NCI-H226 (cell line): Measurements from ENCODE around the gene SFTA2.
"Not testable (repeated sequence)": the region's sequence is repeated elsewhere in the genome, so short reads cannot be mapped to it uniquely, and the experiment has no call there.

Experiments
- DNase-seq: peaks from one replicate; pipeline ENCODE4 v3.0.0-alpha.2; 2015

Gene SFTA2

GRCh38 chr6:30942338-30943060 is 10.5 kb upstream of the SFTA2 start:
- DNase-seq: peak; percentile 87

DNA sequence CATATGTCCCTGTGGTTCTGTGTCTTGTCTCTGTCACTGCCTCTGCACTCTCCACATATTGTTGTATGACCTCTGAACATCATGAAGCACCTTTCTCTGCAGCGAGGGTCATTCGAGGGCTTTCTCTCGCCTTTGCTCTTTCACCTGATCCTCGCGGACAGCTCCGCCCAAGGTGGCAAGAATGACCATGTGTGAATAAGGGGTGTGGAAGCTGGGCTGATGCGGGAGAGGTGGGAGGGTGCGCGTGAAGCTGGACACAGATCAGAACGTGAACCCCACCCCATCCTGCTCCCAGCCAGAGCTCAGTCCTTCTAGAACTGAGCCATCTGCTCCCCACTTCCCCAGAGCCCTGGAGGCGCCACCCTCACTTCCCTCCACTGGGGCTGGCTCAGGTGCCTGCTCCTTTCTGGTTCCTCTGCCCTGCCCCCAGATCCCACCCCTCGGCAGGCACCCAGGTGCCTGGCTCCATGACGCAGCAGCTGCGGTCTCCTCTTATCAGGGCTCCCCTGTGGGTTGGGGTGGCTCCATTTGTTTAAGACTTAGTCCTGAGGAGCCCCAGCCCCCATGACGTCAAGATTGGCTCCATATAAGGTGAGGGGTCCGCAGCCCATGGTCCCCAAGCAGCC is 8.5 kb upstream of the SFTA2 start, which contains the start of gene MUCL3:
TSS of gene MUCL3 (plus strand) at position 613 of the 626 bp plus-strand sequence. CDS start 27 bp downstream, outside the sequence.
- DNase-seq: no peak

DNA sequence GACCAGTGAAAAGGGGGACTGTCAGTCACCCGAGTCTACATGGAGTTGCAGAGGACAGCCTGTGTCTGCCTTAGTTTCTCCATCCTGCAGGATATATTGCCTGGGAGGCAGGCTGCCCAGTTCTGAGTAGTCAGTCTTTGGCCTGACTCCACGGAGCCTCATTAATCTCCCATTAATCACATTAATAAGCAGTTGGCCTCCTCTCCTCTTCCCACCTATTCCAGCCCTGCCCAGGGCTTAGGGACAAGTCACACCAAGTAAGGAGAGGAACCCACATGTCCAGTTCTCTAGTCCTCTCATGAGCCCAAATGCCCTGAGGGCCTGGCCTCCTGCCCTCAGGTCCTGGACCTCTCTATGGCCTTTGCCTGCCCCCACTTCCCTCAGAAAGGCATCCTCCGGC is 7.5 kb upstream of the SFTA2 start:
- peak; percentile 7 for DNase-seq

DNA sequence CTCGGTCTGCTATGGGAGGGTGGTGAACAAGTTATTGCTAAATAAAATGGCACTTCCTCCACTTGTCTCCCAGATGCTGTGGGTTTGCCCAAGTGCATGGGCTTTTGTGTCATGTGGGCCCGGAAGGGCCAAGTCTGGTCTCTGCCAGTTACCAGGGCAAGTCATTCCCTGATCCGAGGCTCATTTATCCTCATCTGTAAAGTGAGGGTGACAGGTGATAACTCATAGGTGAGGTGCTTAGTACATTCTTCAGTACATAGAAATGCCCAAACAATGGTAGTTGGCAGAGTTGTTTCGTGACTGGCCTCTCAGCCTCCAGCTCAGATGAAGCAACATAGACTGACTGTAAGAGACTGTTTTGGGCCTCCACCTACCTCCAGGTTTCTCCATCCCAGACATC is 6.8 kb upstream of the SFTA2 start:
- no peak for DNase-seq

DNA sequence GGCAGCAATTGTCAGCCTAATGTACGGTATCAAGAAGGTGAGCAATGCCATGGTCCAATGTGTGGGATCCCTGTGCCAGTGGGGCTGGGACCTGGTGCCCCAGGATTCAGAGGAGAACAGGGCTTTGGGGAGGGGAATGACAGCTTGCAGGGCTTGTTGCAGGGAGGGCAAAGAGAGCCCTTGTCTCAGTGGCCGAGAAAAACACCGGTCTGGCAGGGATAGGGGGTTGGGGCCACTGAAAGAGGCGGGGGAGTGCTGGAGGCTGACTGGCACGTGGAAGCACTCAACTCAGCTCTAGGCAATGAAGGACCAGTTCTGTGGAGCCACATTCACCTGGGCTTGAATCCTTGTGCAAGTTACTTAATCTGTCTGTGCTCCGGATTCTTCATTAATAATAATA is 5.3 kb upstream of the SFTA2 start:
- DNase-seq: no peak

DNA sequence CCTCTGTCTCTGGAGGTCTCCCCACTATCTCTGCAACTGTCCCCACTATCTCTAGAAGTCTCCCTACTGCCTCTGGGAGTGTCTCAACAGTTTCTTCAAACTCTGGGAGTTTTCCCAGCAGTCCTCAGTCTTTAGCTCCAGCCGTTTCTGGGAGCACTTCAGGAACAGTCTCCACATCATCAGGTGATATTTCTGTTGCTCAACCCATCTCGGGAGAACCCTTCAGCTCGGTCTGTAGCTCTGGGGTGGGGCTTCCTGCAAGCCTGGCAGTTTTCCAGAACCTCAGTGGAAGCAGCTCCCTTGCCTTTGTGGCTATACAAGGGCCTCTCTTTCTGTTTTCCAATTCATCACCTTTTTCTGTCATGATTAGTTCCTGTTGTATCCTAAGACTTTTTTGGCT is 3.0 kb upstream of the SFTA2 start:
- peak; percentile 37 for DNase-seq

GRCh38 chr6:30932665-30933365 is 845 bp upstream of the SFTA2 start:
- no peak for DNase-seq

GRCh38 chr6:30931272-30931671 is 698 bp downstream of the SFTA2 start:
- no peak for DNase-seq

DNA sequence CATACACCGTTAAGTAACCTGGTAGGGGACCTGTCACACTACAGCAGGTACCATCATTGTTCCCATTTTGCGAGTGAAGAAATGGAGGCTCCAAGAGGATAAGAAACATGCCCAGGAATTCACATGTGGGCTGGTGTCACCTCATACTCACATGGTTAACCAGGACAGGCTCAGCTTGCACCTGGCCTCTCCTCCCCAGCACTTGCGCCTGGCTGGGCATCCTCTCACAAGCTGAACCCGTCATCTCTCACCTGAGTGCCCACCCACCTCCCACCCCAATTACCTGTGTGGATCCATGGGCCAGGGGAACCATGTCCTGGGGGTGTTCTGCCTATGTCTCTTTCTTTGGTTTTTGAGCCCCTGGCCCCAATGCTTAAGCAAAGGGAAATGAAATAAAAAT is 1.5 kb downstream of the SFTA2 start:
- no peak for DNase-seq

DNA sequence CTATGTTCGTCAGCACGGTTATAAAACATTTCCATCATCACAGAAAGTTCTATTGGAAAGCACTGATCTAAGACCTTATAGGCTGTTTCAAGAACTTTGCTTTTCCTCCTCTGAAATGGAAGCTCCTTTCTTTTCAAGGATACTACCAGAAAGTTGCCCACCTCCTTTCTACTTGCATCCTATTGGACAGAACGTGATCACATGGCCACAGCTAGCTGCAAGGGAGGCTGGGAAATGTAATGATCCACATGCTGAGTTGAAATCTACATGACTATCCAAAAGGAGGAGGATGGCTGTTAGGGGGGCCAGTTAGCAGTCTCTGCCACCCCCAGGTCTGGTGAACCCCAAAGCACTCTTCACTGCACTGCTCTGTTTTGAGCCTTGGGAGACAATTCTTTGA is 3.3 kb downstream of the SFTA2 start:
- no peak for DNase-seq

DNA sequence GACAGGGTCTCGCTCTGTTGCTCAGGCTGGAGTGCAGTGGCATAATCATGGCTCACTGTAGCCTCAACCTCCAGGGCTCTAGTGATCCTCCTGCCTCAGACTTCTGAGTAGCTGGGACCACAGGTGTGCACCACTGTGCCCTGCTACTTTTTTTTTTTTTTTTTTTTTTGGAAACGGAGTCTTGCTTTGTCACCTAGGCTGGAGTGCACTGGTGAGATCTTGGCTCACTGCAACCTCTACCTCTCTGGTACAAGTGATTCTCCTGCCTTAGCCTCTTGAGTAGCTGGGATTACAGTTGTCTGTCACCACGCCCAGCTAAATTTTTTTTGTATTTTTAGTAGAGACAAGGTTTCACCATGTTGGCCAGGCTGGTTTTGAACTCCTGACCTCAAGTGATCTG is 4.9 kb downstream of the SFTA2 start:
- DNase-seq: not testable (repeated sequence)

DNA sequence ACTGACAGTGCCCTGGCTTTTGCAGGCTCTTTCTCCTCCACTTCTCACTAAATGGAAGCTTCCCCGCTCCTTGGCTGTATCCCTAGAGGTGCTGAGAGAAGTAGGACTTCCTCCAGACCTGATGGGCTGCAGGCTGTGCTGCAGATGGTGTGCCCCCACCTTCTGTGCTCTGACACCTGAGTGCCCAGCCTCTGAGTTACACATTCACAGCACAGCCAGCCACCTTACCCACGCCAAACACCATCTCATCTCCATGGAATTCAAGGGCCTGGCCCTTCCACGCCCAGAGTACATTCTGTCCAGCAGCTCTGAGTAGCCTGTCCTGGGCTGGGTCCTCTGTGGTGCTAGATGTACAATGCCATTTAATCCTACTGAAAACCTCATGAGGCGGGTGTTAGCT is 5.3 kb downstream of the SFTA2 start:
- peak; percentile 58 for DNase-seq

DNA sequence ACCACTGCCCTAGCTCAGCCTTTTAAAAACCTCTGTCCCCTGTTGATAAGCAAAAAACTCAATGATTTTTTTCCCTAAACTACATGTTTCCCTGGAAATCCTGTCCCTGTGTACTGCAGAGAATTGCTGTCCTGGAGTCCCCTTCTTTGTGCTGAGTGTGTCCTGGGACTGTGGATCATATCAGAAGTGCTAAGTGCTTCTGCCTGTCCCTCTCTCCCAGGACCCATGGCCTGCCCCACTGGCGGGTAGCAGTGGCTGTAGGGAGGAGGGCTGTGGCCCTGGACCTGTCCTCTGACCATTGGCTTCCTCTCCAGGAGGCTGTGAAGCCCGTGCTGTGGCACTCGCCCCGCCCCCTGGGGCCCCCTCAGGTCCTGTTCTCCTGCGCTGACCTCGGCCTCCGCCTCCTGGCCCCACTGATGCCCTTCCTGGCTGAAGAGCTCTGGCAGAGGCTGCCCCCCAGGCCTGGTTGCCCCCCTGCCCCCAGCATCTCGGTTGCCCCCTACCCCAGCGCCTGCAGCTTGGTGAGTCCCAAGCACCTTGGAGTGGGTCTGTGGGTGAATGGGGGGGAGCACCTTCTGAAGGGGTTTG is 7.8 kb downstream of the SFTA2 start:
- DNase-seq: not testable (repeated sequence)

- no peak for DNase-seq
Observed at GRCh38 chr6:30922447-30922852, 9.5 kb downstream of the SFTA2 start.

DNA sequence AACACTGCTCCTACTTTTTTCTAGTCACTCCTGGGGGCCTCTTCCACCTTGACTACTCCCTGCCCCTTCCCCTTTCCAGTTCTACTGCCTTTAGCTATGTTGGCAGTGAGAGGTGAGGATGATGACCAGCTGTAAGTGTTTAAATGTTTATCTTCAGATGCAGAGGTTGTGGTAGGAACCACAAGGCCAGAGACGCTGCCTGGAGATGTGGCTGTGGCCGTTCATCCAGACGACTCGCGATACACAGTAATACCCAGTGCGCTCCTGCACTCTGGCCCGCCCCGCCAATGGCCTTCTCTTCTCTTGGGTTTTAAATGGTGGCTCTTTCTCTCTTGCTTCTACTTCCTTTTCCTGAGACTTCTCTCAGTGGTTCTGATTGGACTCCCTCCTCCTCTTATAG is 13.3 kb downstream of the SFTA2 start:
- DNase-seq: no peak

DNA sequence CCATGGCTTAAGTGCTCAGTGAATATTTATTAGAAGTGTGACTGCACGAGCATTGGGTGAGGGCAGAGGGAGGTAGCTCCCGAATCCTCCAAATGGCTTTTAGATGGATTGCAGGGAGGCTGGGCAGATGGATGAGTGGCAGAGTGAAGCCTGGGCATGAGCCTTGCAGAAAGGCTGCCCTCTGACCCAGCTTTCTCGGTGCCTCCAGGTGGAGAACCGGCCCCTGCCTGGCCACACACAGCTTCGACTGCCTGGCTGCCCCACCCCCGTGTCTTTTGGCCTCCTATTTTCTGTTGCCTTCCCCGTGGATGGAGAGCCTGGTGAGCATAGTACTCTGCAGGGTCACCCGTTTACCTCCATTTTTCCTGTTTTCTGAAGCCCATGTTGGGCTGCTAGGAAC is 14.5 kb downstream of the SFTA2 start:
- no peak for DNase-seq

DNA sequence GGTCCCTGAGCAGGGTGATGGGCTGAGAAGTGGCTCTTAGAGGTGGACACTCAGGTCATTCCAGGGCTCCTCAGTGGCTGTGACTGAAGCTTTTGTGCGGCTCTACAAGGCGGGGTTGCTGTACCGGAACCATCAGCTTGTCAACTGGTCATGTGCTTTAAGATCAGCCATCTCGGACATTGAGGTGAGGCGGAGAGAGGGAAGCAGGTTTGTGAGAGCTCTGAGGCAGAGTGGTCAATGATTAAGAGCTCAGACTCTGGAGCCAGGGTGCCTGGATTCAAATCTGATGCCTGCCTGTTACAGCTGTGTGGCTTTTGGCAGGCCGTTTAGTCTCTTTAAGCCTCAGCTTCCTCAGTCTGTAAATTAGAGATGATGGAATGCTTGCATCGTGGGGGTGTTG is 14.9 kb downstream of the SFTA2 start:
- DNase-seq: no peak

GRCh38 chr6:30915591-30915946 is 16.4 kb downstream of the SFTA2 start:
- peak; percentile 10 for DNase-seq

DNA sequence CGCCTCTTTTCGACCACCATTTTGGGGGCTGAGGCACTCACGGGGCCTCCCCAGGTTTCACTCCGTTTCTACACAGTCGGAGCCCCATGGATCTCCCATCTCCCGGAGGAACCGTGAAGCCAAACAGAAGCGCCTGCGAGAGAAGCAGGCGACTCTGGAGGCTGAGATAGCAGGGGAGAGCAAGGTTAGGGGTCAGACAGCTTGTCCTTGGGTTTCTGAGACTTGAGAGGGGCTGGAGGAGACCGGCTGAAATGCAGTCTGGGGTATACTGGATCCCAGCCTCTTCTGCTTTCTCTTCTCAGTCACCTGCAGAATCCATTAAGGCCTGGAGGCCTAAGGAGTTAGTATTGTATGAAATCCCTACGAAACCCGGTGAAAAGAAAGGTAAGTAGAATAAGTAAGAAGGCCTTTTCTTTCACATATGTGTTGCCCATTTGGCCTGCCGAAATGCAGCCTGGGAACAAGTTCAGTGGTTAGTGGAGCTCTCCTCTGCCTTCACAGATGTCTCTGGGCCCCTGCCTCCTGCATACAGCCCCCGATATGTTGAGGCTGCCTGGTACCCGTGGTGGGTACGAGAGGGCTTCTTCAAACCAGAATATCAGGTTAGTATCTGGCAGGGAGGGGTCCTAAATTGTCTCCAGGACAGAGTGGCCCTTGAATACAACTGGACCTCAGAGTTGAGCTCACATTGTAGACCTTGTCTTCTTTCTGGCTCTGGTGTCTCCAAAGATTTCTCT is 16.9 kb downstream of the SFTA2 start:
- DNase-seq: no peak

DNA sequence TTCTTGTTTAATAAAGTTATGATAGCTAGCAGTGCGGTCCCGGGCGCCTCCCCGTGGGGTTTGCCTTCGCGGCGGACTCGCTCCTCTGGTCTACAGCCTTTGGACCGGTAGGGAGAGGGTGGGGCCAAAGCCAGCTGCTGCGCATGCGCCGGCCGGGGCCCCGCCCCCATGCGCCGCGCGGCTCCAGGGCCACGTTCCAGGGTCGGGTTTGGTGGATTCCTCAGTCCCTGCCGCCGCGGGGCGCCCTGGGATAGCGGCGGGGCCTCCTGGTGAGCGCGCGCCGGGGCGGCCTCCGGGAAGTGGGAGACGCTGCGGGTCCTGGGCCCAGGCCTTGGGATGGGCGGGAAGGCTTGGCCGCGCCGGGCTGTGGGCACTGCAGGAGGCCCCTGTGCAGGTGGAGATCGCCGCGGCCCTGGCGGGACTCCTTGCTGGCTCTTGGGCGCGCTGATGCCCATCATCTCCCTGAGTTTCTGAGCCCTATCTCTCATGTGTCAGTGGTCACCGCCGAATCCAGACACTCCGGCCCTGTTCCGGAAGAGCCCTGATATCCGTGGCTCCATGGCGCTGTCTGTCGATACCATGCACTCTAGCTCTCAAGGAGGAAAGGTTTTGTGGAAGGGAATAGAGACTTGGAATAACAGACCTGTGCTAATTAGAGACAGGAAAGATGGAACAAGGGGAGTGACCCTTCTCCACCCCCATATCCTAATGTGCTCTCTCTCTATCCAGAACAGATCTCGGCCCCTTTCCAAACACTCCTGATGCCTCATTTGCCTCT is 17.7 kb downstream of the SFTA2 start, which contains the start of gene VARS2:
TSS of gene VARS2 (plus strand) at position 163 of the 778 bp plus-strand sequence. CDS start at position 762, 599 bp downstream.
- DNase-seq: peak; percentile 85

- no peak for DNase-seq
Observed at GRCh38 chr6:30913721-30914075, 18.3 kb downstream of the SFTA2 start.
